GM21390 (cell line): ENCODE data around the gene NCAPD2.
"Not testable (repeated sequence)": the region's sequence is repeated elsewhere in the genome, so short reads cannot be mapped to it uniquely, and the experiment has no call there.

ENCODE experiments used
- ATAC-seq: cut with Tn5 transposase; IDR thresholded peaks from one replicate; pipeline ENCODE4 v1.9.1; 2021; ENCODE audit not compliant: unreplicated experiment

The NCAPD2 gene

GRCh38 chr12:6533923-6534694, 40.2 kb downstream of the NCAPD2 start, which contains the start of gene GAPDH:
Gene GAPDH (plus strand): TSS chr12:6534517. CDS start chr12:6534833, 316 bp downstream.
- peak; percentile 47 for ATAC-seq

GRCh38 chr12:6534695-6534944, 40.7 kb downstream of the NCAPD2 start:
- no peak for ATAC-seq

GRCh38 chr12:6534945-6535696, 41.2 kb downstream of the NCAPD2 start:
- no peak for ATAC-seq

GRCh38 chr12:6535697-6535946, 41.7 kb downstream of the NCAPD2 start:
- no peak for ATAC-seq

GRCh38 chr12:6535960-6536847, 42.3 kb downstream of the NCAPD2 start:
- no peak for ATAC-seq

GRCh38 chr12:6536894-6537579, 43.1 kb downstream of the NCAPD2 start:
- no peak for ATAC-seq

GRCh38 chr12:6537580-6538419, 43.9 kb downstream of the NCAPD2 start:
- not testable (repeated sequence) for ATAC-seq

GRCh38 chr12:6538420-6539313, 44.8 kb downstream of the NCAPD2 start:
- no peak for ATAC-seq

GRCh38 chr12:6539314-6539682, 45.4 kb downstream of the NCAPD2 start:
- ATAC-seq = no peak

GRCh38 chr12:6539707-6540134, 45.8 kb downstream of the NCAPD2 start:
- ATAC-seq = no peak

GRCh38 chr12:6540181-6540877, 46.4 kb downstream of the NCAPD2 start:
- no peak for ATAC-seq

GRCh38 chr12:6541371-6542165, 47.7 kb downstream of the NCAPD2 start:
- no peak for ATAC-seq

GRCh38 chr12:6542209-6543009, 48.5 kb downstream of the NCAPD2 start:
- no peak for ATAC-seq

- no peak for ATAC-seq
Observed at GRCh38 chr12:6546016-6546415, 52.1 kb downstream of the NCAPD2 start.

- ATAC-seq = no peak
Observed at GRCh38 chr12:6547566-6547965, 53.7 kb downstream of the NCAPD2 start.

GRCh38 chr12:6547987-6548386, 54.1 kb downstream of the NCAPD2 start:
- ATAC-seq = no peak

GRCh38 chr12:6548556-6548955, 54.7 kb downstream of the NCAPD2 start:
- no peak for ATAC-seq
